GM12864 (cell line): Measurements from ENCODE around the gene U2AF2.

Experiments
- DNase-seq: peaks from one replicate; pipeline ENCODE4 v3.0.0-alpha.2; 2011; ENCODE audit warnings: low read depth
- H3K4me3 ChIP-seq: 2 replicates; pipeline ENCODE4 v1.5.1; 2011; ENCODE audit warnings: mild to moderate bottlenecking, low read depth, low read length, control low read depth
- CTCF ChIP-seq: IDR thresholded peaks from 2 replicates; pipeline ENCODE4 v1.5.1; 2011; ENCODE audit warnings: low read depth, mild to moderate bottlenecking, moderate library complexity, low read length, control low read depth, inconsistent platforms; ENCODE audit errors: missing control alignments

U2AF2 gene

DNA sequence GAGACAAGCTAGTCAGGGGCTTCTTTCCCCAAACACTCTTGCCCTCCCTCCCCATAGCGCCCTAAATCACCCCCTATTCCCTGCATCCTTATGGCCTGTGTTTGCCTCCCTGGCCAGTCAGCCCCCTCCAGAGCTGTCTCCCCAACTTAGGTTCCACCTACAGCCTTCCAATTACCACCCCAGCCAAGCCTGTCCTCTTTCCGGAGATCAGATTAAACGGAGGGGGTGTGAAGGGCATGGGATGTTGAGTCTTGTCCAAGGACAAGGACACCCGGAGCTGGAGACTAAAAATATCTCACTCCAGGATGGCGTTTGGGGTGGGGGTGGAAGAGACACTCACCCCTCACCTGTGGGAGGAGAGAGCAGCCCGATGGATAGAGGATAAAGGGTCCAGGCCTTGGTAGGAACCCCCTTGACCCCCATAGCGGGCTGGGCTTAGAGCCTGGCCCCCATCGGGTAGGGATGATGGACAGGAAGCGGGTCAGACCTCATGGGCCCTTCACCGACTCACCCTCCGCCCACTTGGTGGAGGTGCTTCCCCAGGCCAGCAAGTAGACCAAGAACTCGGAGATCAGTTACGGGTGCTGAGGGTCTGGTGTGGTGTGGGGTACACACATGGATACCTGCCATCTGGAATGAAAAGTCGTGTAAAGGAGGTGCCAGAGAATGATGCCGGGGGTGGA is 43.4 kb upstream of the U2AF2 start:
- TF ChIP-seq CTCF: no peak
- no peak for DNase-seq
- H3K4me3 ChIP-seq: no peak overlapping the region

DNA sequence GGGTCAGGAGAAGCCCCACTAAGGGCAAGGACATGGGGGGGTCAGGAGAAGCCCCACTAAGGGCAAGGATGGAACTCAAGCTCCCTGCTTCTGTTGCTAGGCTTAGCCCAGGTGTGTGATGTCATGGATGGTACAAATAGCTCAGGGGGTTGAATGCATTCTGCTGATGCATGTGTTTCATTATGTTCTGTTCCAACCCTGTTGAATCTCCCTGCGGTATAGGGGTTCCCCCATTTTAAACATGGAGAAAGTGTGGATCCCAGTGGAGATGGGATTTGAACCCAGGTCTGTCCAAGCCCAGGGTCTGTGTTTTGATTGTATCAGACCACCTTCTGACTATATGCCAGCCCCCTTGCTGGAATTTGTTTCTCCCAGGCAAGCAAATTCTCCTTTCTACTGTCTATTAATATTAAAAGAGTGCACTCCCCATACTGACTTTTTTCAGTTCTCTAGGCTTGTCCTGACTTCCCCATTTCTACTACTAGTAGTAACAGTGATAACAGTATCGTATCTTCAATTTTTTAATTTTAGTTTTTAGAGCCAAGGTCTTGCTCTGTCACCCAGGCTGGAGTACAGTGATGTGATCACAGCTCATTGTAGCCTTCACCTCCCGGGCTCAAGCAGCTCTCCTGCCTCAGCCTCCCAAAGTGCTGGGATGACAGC is 42.7 kb upstream of the U2AF2 start:
- TF ChIP-seq CTCF: no peak
- H3K4me3 ChIP-seq: no peak overlapping the region
- DNase-seq: no peak

DNA sequence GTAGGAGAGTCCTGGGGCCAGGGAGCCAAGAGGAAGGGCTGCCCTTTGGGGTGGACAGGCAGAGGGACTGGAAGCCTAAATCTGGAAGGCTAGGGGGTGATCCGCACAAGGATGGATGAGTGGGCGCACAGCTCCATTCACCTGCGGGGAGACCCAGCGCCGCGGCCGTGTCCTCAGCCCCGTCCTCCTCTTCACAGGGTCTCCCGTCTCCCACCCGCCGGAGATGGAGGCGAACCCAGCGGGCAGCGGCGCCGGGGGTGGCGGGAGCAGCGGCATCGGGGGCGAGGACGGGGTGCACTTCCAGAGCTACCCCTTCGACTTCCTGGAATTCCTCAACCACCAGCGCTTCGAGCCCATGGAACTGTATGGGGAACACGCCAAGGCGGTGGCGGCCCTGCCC is 41.4 kb upstream of the U2AF2 start:
- no peak overlapping the region for H3K4me3 ChIP-seq
- TF ChIP-seq CTCF: no peak
- DNase-seq: no peak

DNA sequence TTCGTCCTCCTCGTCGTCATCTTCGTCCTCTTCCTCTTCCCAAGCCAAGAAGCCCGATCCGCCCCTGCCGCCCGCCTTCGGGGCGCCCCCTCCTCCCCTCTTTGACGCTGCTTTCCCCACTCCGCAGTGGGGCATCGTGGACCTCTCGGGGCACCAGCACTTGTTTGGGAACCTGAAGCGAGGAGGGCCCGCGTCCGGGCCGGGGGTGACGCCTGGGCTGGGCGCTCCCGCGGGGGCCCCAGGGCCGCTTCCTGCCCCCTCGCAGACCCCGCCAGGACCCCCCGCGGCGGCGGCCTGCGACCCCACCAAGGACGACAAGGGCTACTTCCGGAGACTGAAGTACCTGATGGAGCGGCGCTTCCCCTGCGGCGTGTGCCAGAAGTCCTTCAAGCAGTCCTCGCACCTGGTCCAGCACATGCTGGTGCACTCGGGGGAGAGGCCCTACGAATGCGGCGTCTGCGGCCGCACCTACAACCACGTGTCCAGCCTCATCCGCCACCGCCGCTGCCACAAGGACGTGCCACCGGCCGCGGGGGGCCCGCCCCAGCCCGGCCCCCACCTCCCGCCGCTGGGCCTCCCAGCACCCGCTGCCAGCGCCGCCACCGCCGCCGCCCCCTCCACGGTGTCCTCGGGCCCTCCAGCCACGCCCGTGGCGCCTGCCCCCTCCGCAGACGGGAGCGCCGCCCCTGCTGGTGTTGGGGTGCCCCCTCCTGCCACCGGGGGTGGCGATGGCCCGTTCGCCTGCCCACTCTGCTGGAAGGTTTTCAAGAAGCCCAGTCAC is 40.7 kb upstream of the U2AF2 start:
- no peak overlapping the region for H3K4me3 ChIP-seq
- DNase-seq: no peak
- no peak for TF ChIP-seq CTCF

DNA sequence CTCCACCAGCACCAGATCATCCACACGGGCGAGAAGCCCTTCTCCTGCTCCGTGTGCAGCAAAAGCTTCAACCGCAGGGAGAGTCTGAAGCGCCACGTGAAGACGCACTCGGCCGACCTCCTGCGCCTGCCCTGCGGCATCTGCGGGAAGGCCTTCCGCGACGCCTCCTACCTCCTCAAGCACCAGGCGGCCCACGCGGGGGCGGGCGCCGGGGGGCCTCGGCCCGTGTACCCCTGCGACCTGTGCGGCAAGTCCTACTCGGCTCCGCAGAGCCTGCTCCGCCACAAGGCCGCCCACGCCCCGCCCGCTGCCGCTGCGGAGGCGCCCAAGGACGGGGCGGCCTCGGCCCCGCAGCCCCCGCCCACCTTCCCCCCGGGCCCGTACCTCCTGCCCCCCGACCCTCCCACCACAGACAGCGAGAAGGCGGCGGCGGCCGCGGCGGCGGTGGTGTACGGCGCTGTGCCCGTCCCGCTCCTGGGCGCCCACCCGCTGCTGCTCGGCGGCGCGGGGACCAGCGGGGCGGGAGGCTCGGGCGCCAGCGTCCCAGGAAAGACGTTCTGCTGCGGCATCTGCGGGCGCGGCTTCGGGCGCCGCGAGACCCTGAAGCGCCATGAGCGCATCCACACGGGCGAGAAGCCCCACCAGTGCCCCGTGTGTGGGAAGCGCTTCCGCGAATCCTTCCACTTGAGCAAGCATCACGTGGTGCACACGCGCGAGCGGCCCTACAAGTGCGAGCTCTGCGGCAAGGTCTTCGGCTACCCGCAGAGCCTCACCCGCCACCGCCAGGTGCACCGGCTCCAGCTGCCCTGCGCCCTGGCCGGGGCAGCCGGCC is 39.9 kb upstream of the U2AF2 start:
- no peak for TF ChIP-seq CTCF
- no peak for DNase-seq
- H3K4me3 ChIP-seq: no peak overlapping the region

DNA sequence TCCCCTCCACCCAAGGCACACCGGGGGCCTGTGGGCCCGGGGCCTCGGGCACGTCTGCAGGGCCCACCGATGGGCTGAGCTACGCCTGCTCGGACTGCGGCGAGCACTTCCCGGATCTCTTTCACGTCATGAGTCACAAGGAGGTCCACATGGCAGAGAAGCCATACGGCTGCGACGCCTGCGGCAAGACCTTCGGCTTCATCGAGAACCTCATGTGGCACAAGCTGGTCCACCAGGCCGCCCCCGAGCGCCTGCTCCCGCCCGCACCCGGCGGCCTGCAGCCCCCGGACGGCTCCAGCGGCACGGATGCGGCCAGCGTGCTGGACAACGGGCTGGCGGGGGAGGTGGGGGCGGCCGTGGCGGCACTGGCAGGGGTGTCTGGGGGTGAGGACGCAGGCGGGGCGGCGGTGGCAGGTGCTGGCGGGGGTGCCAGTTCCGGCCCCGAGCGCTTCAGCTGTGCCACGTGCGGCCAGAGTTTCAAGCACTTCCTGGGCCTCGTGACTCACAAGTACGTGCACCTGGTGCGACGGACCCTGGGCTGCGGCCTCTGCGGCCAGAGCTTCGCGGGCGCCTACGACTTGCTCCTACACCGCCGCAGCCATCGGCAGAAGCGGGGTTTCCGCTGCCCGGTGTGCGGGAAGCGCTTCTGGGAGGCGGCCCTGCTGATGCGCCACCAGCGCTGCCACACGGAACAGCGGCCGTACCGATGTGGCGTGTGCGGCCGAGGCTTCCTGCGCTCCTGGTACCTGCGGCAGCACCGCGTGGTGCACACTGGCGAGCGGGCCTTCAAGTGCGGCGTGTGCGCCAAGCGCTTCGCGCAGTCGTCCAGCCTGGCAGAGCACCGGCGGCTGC is 39.1 kb upstream of the U2AF2 start:
- no peak overlapping the region for H3K4me3 ChIP-seq
- DNase-seq: no peak
- TF ChIP-seq CTCF: no peak
